T-cell (primary cell): ENCODE data around the gene FBXO33. TPM values are rescaled to one million over a fixed set of nuclear protein-coding genes. Genes with fewer than 3 reads are reported as not detected.

ENCODE experiments used
- ATAC-seq, 4 experiments: fragments of 200-7000 bp in 3 of 4; fragments of 150-1000 bp in 1 of 4; cut with Tn5 transposase; replicated peaks in 1 of 4; 1 replicate in 3 of 4; 2 replicates in 1 of 4; pipeline ENCODE4 v1.10.0; 2021; ENCODE audit warnings: moderate library complexity in 3 of 4, mild to moderate bottlenecking in 2 of 4, moderate number of reproducible peaks in 1 of 4
- CTCF ChIA-PET, 2 donors: fragments of 300-600 bp; sonication (Branson Sonifier 250); formaldehyde crosslinking; loops; one replicate each; lab custom pipeline; 2022; ENCODE audit warnings: antibody characterized with exemption in 2 of 2; lab: Charles Lee
- POLR2A ChIA-PET, 2 donors: fragments of 300-600 bp; sonication (Branson Sonifier 250); formaldehyde crosslinking; loops; one replicate each; lab custom pipeline; 2022; ENCODE audit warnings: antibody characterized with exemption in 2 of 2; lab: Charles Lee
- DNase-seq, 35 experiments: peaks; one replicate each; pipeline versions ENCODE4 v3.0.0 to v3.0.0-alpha.2; 2013 to 2023
- H3K27ac ChIP-seq: one replicate; pipeline ENCODE4 v1.5.1; 2013; ENCODE audit warnings: low read length
- H3K27me3 ChIP-seq, 2 experiments: replicated peaks in 1 of 2; 1 replicate in 1 of 2; 2 replicates in 1 of 2; pipeline versions ENCODE4 v1.6.1 to v1.7.0; 2013; ENCODE audit warnings: low read length in 1 of 2, mixed read lengths in 1 of 2; ENCODE audit not compliant: control insufficient read depth in 2 of 2, insufficient read depth in 2 of 2; ENCODE audit errors: extremely low read depth in 1 of 2
- H3K36me3 ChIP-seq, 2 donors: 1 replicate in 1 of 2; 2 replicates in 1 of 2; pipeline versions ENCODE4 v1.6.1 to v1.7.0; 2013; ENCODE audit warnings: low read length in 1 of 2; ENCODE audit not compliant: control insufficient read depth in 2 of 2, insufficient read depth in 1 of 2; ENCODE audit errors: extremely low read depth in 1 of 2
- H3K4me1 ChIP-seq, 2 experiments: 1 replicate in 1 of 2; 2 replicates in 1 of 2; pipeline versions ENCODE4 v1.6.1 to v1.7.0; 2013; ENCODE audit warnings: low read length in 2 of 2, mixed read lengths in 1 of 2; ENCODE audit not compliant: insufficient read depth in 2 of 2, control insufficient read depth in 1 of 2; ENCODE audit errors: extremely low read depth in 1 of 2
- H3K4me3 ChIP-seq, 2 donors: 1 replicate in 1 of 2; 2 replicates in 1 of 2; pipeline versions ENCODE4 v1.5.1 to v1.7.0; 2013; ENCODE audit warnings: mild to moderate bottlenecking in 2 of 2, low read length in 1 of 2, moderate library complexity in 1 of 2; ENCODE audit not compliant: control insufficient read depth in 1 of 2; ENCODE audit errors: extremely low read depth in 1 of 2
- H3K9me3 ChIP-seq: 2 replicates; pipeline ENCODE4 v1.7.0; 2013
- H3K27ac Mint-ChIP-seq, 2 donors: one replicate each; pipeline ENCODE4 v1.8.0; 2020 to 2021; ENCODE audit warnings: mild to moderate bottlenecking in 2 of 2, mixed read lengths in 2 of 2
- H3K27me3 Mint-ChIP-seq, 2 donors: one replicate each; pipeline ENCODE4 v1.8.0; 2021 to 2022; ENCODE audit warnings: mixed read lengths in 2 of 2
- H3K36me3 Mint-ChIP-seq: one replicate; pipeline ENCODE4 v1.8.0; 2021; ENCODE audit warnings: mixed read lengths
- H3K4me1 Mint-ChIP-seq, 3 donors: one replicate each; pipeline ENCODE4 v1.8.0; 2020 to 2022; ENCODE audit warnings: mixed read lengths in 3 of 3, mild to moderate bottlenecking in 1 of 3
- H3K4me3 Mint-ChIP-seq, 3 donors: one replicate each; pipeline ENCODE4 v1.8.0; 2020 to 2022; ENCODE audit warnings: mild to moderate bottlenecking in 3 of 3, mixed read lengths in 3 of 3, moderate library complexity in 3 of 3
- H3K9me3 Mint-ChIP-seq, 3 donors: one replicate each; pipeline ENCODE4 v1.8.0; 2020 to 2022; ENCODE audit warnings: mixed read lengths in 3 of 3
- WGBS: methylation state at CpG from one replicate; pipeline ENCODE4 v1.1.5; 2013; ENCODE audit warnings: missing lambda C conversion rate; ENCODE audit not compliant: insufficient coverage; 5-methylcytosine and 5-hydroxymethylcytosine counted together
- total RNA-seq, 35 experiments: library from RNA in 6 of 35; stranded (reverse) in 6 of 35; fragments of 120-200 nt in 1 of 35; gene quantifications; one replicate each; pipeline versions ENCODE4 v1.2.1 to v1.2.4 and lab custom pipeline; 2013 to 2026

FBXO33 gene
- total RNA-seq, 5 donors from 2014 or later (not counting 1 experiment from before 2014, with no cell fraction given): 22.5 to 64.0 (median 28.4) TPM

- under 1% methylated on average over 35 of the region's 38 CpGs for WGBS
- Mint-ChIP-seq H3K36me3 (peaks cover 3% of the 10 kb centered on the region), H3K27ac (peak overlapping the region; percentile 82 to 100), H3K4me3 (peak overlapping the region; percentile 98 to 100 (median 99)), H3K9me3 (no peaks in the 10 kb centered on the region), H3K4me1 (peaks cover 40 to 42% (median 42%) of the 10 kb centered on the region in 3 donors), H3K27me3 (no peaks in the 10 kb centered on the region)
- H3K27me3 ChIP-seq: no peaks in the 10 kb centered on the region
- H3K27ac ChIP-seq: peak overlapping the region; percentile 100
- ATAC-seq (peak; percentile 40 to 56 (median 46)), DNase-seq (peak in 18 of 35 experiments; percentile 1 to 80 (median 58))
- ChIA-PET POLR2A (interaction anchor here (0.7 to 1.8 kb wide), 8 partner anchors 56 to 336 kb away, joined by 4 to 7 read pairs (median 5); partner anchors contain the start of genes GEMIN2 (in 1 of the 2) and TRAPPC6B (in 1 of the 2)), CTCF (interaction anchor here (0.5 to 0.7 kb wide), 4 partner anchors 160 to 377 kb away, joined by 3 to 6 read pairs (median 4); partner anchors contain the start of gene GEMIN2 (in 1 of the 2))
- H3K36me3 ChIP-seq: no peaks in the 10 kb centered on the region
- peaks cover 27 to 30% of the 10 kb centered on the region in 2 experiments for H3K4me1 ChIP-seq
- H3K4me3 ChIP-seq: peak overlapping the region; percentile 88 to 90
- no peaks in the 10 kb centered on the region for H3K9me3 ChIP-seq
Measured at GRCh38 chr14:39432619-39433451, 602 bp upstream of the FBXO33 start.

GRCh38 chr14:39431416-39432178 lies 636 bp downstream of the FBXO33 start:
- H3K4me1 ChIP-seq: peaks cover 30% of the 10 kb centered on the region in 2 experiments
- WGBS: under 1% methylated on average over 67 of the region's 81 CpGs
- H3K27me3 ChIP-seq: no peaks in the 10 kb centered on the region
- ATAC-seq (peak; percentile 17 to 31 (median 25)), DNase-seq (peak; percentile 4 to 57 (median 31))
- Mint-ChIP-seq H3K27me3 (no peaks in the 10 kb centered on the region), H3K9me3 (no peaks in the 10 kb centered on the region), H3K4me3 (peak overlapping the region; percentile 98 to 100 (median 99)), H3K4me1 (peaks cover 50 to 53% (median 51%) of the 10 kb centered on the region in 3 donors), H3K27ac (peak overlapping the region; percentile 100), H3K36me3 (peaks cover 3% of the 10 kb centered on the region)
- peak overlapping the region; percentile 100 for H3K27ac ChIP-seq
- no peaks in the 10 kb centered on the region for H3K36me3 ChIP-seq
- CTCF ChIA-PET: no interaction called here
- peak overlapping the region; percentile 88 to 98 for H3K4me3 ChIP-seq
- POLR2A ChIA-PET: interaction anchor here (0.5 to 2.0 kb wide), 13 partner anchors 10 to 1354 kb away, joined by 3 to 11 read pairs (median 4); partner anchors contain the start of genes TRAPPC6B (in 2 of the 2), GEMIN2 (in 1 of the 2) and PNN (in 1 of the 2)
- no peaks in the 10 kb centered on the region for H3K9me3 ChIP-seq

GRCh38 chr14:39430762-39431415 lies 1.3 kb downstream of the FBXO33 start:
- no peaks in the 10 kb centered on the region for H3K9me3 Mint-ChIP-seq
- 13% methylated on average over 3 of the region's 19 CpGs for WGBS
- ChIA-PET CTCF (interaction anchor here in 1 of 2 donors (1.1 kb wide), 1 partner anchor 12 kb away, joined by 3 read pairs; no protein-coding TSS in a partner anchor), POLR2A (interaction anchor here (0.6 to 2.0 kb wide), 9 partner anchors 9 to 317 kb away, joined by 3 to 11 read pairs (median 4); partner anchors contain the start of genes TRAPPC6B (in 2 of the 2), GEMIN2 (in 1 of the 2) and PNN (in 1 of the 2))
- Histone ChIP-seq H3K4me1 (peaks cover 32% of the 10 kb centered on the region in 2 experiments), H3K27ac (peak overlapping the region; percentile 75), H3K27me3 (no peaks in the 10 kb centered on the region), H3K9me3 (no peaks in the 10 kb centered on the region), H3K36me3 (no peaks in the 10 kb centered on the region), H3K4me3 (peak overlapping the region; percentile 88 to 98)
- peak overlapping the region; percentile 93 to 94 for H3K27ac Mint-ChIP-seq
- DNase-seq: peak in 1 of 35 experiments; percentile 12
- peak overlapping the region; percentile 98 to 99 (median 99) for H3K4me3 Mint-ChIP-seq
- H3K27me3 Mint-ChIP-seq: no peaks in the 10 kb centered on the region
- H3K36me3 Mint-ChIP-seq: peaks cover 3% of the 10 kb centered on the region
- ATAC-seq: no peak
- H3K4me1 Mint-ChIP-seq: peaks cover 57 to 58% (median 57%) of the 10 kb centered on the region in 3 donors

GRCh38 chr14:39428118-39428517 lies 4.1 kb downstream of the FBXO33 start:
- no peak overlapping the region for H3K4me3 ChIP-seq
- no peaks in the 10 kb centered on the region for H3K9me3 ChIP-seq
- ATAC-seq (no peak), DNase-seq (no peak)
- Mint-ChIP-seq H3K9me3 (no peaks in the 10 kb centered on the region), H3K27ac (no peak overlapping the region), H3K36me3 (peaks cover 3% of the 10 kb centered on the region), H3K27me3 (no peaks in the 10 kb centered on the region), H3K4me1 (peaks cover 72 to 75% (median 74%) of the 10 kb centered on the region in 3 donors), H3K4me3 (peak overlapping the region; percentile 7 to 99 (median 98))
- CTCF ChIA-PET: interaction anchor here in 1 of 2 donors (0.6 kb wide), 1 partner anchor 9 kb away, joined by 5 read pairs; no protein-coding TSS in a partner anchor
- peaks cover 30 to 34% of the 10 kb centered on the region in 2 experiments for H3K4me1 ChIP-seq
- no peak overlapping the region for H3K27ac ChIP-seq
- H3K27me3 ChIP-seq: no peaks in the 10 kb centered on the region
- H3K36me3 ChIP-seq: no peaks in the 10 kb centered on the region
- WGBS: 92% methylated on average over 5 of the region's 8 CpGs
- POLR2A ChIA-PET: no interaction called here

GRCh38 chr14:39426605-39427004 lies 5.6 kb downstream of the FBXO33 start:
- POLR2A ChIA-PET: interaction anchor here (0.6 to 1.5 kb wide), 3 partner anchors 10 to 134 kb away, joined by 3 to 4 read pairs (median 4); no protein-coding TSS in a partner anchor

More at GRCh38 chr14:39426605-39427004, 5.6 kb downstream of the FBXO33 start:
- no peak overlapping the region for H3K4me3 ChIP-seq
- H3K36me3 ChIP-seq: no peaks in the 10 kb centered on the region
- DNase-seq (peak in 1 of 35 experiments; percentile 40), ATAC-seq (peak in 1 of 4 experiments; percentile 21)
- no peak overlapping the region for H3K27ac ChIP-seq
- peak overlapping the region; percentile 0 to 36 for H3K27ac Mint-ChIP-seq
- peaks cover 29 to 30% of the 10 kb centered on the region in 2 experiments for H3K4me1 ChIP-seq
- H3K27me3 ChIP-seq: no peaks in the 10 kb centered on the region
- H3K4me1 Mint-ChIP-seq: peaks cover 81 to 88% (median 87%) of the 10 kb centered on the region in 3 donors
- peaks cover 7% of the 10 kb centered on the region for H3K36me3 Mint-ChIP-seq
- H3K4me3 Mint-ChIP-seq: peak overlapping the region; percentile 0 to 24 (median 14)
- H3K27me3 Mint-ChIP-seq: no peaks in the 10 kb centered on the region
- WGBS: no CpG with 5 or more reads among the region's 7 CpGs
- no peaks in the 10 kb centered on the region for H3K9me3 Mint-ChIP-seq
- H3K9me3 ChIP-seq: no peaks in the 10 kb centered on the region
- CTCF ChIA-PET: interaction anchor here (0.7 to 1.8 kb wide), 8 partner anchors 9 to 319 kb away, joined by 3 to 10 read pairs (median 3); no protein-coding TSS in a partner anchor
